GM18907 (cell line): ENCODE results near the gene OSTN.

ENCODE experiments used
- ATAC-seq: cut with Tn5 transposase; IDR thresholded peaks from one replicate; pipeline ENCODE4 v1.9.1; 2021; ENCODE audit warnings: mild to moderate bottlenecking, moderate library complexity; ENCODE audit not compliant: unreplicated experiment

OSTN gene

GRCh38 chr3:191306428-191306827 is 107.4 kb downstream of the OSTN start:
- ATAC-seq = no peak

DNA sequence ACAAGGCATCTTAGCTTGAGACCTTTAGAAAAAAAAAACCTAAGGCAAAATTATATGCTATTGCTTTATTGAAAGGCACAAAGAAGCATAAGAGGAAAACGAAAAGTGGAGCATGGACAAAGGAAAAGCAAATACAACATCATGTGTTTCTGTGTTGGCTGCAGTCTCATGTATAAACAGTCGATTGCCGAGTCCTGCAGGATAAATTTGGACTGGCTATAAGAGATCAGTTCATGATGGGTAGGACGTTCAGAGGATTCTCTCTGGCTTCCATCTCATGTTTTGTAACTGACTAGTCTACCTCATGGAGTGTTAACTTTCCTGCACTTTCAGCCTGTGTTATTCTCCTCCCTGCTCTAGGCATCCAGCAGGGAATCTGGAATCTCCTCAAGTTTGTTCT is 108.3 kb downstream of the OSTN start:
- ATAC-seq = no peak

DNA sequence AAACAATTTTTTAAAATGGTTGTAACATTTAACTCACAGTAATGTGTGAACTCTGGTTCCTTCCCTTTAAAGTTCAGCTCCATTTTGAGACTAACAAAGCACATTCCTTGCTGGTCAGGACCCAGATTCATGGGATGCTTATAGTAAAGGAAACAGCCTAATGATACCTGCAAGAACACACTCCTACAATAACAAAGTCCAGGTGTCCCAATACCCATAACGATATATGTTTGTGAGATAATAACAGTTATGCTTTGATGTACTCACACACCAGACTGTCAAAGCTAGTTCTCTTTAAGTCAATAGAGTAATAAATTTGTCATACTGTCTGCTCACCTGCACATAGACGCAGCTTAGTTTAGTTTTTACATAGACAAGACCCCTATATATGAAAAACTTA is 114.3 kb downstream of the OSTN start:
- no peak for ATAC-seq

- no peak for ATAC-seq
These were observed 115.2 kb downstream of the OSTN start for GRCh38 chr3:191314109-191314728.
